GM10266 (cell line): ENCODE results near the gene CNTNAP2.

ENCODE experiments used
- DNase-seq: peaks from one replicate; pipeline ENCODE4 v3.0.0; 2012; ENCODE audit errors: extremely low spot score
- TF ChIP-seq, protein P1 (sequence below): IDR thresholded peaks from 2 replicates; pipeline ENCODE4 v1.5.1; 2012; ENCODE audit warnings: mild to moderate bottlenecking, low read depth; ENCODE audit not compliant: control insufficient read depth, insufficient read depth; ENCODE audit errors: missing control alignments

CNTNAP2 gene

GRCh38 chr7:148230296-148230695 is 2113.7 kb downstream of the CNTNAP2 start:
- no peak for DNase-seq
- TF ChIP-seq, protein P1, sequence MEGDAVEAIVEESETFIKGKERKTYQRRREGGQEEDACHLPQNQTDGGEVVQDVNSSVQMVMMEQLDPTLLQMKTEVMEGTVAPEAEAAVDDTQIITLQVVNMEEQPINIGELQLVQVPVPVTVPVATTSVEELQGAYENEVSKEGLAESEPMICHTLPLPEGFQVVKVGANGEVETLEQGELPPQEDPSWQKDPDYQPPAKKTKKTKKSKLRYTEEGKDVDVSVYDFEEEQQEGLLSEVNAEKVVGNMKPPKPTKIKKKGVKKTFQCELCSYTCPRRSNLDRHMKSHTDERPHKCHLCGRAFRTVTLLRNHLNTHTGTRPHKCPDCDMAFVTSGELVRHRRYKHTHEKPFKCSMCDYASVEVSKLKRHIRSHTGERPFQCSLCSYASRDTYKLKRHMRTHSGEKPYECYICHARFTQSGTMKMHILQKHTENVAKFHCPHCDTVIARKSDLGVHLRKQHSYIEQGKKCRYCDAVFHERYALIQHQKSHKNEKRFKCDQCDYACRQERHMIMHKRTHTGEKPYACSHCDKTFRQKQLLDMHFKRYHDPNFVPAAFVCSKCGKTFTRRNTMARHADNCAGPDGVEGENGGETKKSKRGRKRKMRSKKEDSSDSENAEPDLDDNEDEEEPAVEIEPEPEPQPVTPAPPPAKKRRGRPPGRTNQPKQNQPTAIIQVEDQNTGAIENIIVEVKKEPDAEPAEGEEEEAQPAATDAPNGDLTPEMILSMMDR: no peak

GRCh38 chr7:148230883-148231282 is 2114.3 kb downstream of the CNTNAP2 start:
- TF ChIP-seq, protein P1: no peak
- DNase-seq: no peak

- TF ChIP-seq, protein P1: no peak
- DNase-seq: no peak
Measured at GRCh38 chr7:148232784-148233183, 2116.2 kb downstream of the CNTNAP2 start.

- TF ChIP-seq, protein P1: no peak
- DNase-seq: no peak
Measured at GRCh38 chr7:148234715-148235114, 2118.1 kb downstream of the CNTNAP2 start.

DNA sequence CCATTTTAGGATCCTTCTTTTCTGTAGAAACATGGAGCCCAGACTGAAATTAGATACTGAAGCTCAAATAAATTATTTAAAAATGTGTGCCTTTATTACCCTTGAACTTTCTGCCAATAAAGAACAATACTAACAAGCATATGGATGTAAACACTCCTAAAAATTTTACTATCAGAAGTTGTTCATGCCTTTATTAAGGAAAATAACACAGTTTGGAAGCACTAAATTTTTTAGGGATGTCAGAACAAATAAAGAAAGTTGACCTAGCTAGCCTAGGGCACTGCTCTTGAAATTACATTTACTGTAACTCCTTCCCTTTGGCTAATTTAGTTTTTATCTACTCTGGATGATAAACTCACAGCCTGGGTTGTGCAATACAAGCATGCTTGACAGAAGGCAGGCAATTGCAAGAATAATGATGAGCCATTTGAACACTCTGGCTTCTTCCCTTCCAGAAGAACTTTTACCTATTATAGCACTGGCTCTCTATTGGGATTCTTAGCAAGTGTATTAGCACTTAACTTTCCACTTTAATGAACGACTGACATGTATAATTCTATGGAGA is 2122.2 kb downstream of the CNTNAP2 start:
- no peak for DNase-seq
- TF ChIP-seq, protein P1: no peak

DNA sequence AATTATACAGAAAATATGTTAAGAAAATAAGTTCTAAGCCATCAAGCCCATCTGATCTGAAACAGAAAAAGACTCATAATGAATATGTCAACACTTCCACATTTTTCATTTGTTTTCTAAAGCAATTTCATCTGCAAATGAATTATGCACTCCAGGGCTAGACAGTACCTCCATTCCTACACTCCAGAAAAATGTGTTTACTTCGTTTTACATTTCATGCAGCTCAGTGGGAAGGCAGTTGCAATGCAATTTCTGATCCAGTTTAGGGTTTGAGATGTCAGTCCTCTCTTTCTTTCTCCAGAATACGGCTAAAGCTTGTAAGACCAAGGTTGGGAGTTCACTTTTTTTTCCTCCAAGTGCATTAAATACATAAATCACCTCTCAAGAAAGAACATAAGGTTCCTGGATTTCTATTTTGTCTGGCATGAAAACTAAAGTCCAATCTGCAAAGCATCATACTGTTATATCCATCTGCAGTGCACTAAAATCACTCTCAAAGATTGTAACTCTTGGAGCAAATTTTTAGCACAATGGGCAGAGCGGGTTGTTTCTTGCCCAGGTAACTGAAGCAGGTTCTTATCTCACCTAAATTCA is 2125.2 kb downstream of the CNTNAP2 start:
- no peak for DNase-seq
- TF ChIP-seq, protein P1: no peak

- peak; percentile 56 for DNase-seq
- TF ChIP-seq, protein P1: peak; percentile 76
Measured at GRCh38 chr7:148242294-148242821, 2125.8 kb downstream of the CNTNAP2 start.
